Measurements from ENCODE around the gene GNG7.
A peak's percentile ranks its signal among the peaks of the same experiment; 100 is the strongest.
"Not testable (repeated sequence)": the region's sequence is repeated elsewhere in the genome, so short reads cannot be mapped to it uniquely, and the experiment has no call there.

Gene GNG7

GRCh38 chr19:2478278-2478755, 224.2 kb downstream of the GNG7 start:
- DNase-seq: no peak

GRCh38 chr19:2477732-2478191, 224.7 kb downstream of the GNG7 start:
- DNase-seq: no peak

- DNase-seq: no peak
These were observed 225.3 kb downstream of the GNG7 start for GRCh38 chr19:2477141-2477710.

- DNase-seq: no peak
These were observed 225.9 kb downstream of the GNG7 start for GRCh38 chr19:2476451-2477140.

DNA sequence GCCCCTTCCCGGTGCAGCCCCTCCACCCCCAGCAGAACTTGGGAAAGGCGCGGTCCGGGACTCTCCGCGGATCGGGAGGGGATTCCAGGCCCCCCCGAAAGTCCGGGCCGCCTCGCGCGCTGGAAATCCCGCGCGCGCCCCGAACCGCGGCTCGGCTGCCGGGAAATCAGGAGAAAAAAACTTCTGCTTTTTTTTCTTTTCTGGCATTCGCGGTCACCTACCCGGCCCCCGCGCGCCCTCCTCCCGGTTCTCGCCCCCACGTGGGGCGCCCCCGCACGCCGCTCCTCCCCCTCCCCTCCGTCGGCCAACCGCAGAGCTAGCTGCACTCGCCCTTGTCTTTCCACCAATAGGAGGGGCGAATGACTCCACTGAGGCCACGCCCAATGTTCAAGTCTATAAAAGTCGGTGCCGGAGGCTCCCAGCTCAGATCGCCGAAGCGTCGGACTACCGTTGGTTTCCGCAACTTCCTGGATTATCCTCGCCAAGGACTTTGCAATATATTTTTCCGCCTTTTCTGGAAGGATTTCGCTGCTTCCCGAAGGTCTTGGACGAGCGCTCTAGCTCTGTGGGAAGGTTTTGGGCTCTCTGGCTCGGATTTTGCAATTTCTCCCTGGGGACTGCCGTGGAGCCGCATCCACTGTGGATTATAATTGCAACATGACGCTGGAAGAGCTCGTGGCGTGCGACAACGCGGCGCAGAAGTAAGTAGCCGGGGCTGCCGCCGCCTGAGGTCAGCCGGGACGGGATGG, 226.6 kb downstream of the GNG7 start, which contains the start of gene GADD45B:
GADD45B (plus strand) TSS at position 426 of the 749 bp plus-strand sequence; CDS start at position 658, 232 bp downstream.
- peak; percentile 85 for DNase-seq

- no peak for DNase-seq
These were observed 227.3 kb downstream of the GNG7 start for GRCh38 chr19:2475018-2475701.

- peak; percentile 46 for DNase-seq
These were observed 228.1 kb downstream of the GNG7 start for GRCh38 chr19:2474232-2475017.

DNA sequence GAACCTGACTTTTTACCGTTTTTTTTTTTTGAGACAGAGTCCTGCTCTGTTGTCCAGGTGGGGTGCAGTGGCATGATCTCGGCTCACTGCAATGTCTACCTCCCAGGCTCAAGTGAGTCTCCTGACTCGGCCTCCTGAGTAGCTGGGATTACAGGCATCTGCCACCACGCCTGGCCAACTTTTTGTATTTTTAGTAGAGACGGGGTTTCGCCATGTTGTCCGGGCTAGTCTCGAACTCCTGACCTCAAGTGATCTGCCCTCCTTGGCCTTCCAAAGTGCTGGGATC, 232.6 kb downstream of the GNG7 start:
- not testable (repeated sequence) for DNase-seq

DNA sequence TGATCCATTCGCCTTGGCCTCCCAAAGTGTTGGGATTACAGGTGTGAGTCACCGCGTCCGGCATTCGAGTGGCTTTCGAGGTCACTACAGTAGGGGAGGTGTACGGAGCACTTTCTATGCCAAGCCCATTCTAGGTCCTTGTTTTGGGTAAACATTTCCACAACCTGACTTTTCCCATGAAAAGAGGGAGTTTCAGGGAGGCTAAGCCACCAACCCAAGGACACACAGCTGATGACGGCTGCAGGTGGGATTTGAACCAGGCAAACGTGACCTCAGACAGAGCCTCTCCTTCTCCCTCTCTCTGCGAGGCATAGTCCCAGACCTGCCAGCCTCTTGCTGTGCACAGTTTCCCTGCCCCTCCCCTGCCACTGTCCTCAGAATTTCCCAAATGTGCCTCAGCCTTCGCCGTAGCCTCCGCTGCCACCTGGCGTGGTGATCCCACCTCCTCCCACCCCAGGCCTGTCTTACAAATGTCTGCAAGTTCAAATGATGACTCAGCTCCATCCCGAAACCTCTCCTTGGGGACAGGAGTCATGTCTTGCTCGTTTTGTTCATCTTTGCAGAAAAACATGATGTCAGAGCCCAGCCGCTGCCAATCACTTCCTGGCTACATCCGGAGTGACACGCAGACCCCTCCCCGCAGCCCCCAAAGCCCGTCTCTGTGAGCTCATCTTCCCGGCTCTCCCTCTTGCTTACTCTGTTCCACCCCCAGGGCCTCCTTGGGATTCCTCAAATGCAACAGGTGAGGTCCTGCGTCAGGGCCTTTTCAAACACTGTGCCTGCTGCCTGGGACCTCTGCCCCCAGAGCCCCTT, 233.2 kb downstream of the GNG7 start:
- DNase-seq: no peak

- no peak for DNase-seq
These were observed 233.9 kb downstream of the GNG7 start for GRCh38 chr19:2468596-2468995.

- no peak for DNase-seq
These were observed 238.1 kb downstream of the GNG7 start for GRCh38 chr19:2464389-2464788.

DNA sequence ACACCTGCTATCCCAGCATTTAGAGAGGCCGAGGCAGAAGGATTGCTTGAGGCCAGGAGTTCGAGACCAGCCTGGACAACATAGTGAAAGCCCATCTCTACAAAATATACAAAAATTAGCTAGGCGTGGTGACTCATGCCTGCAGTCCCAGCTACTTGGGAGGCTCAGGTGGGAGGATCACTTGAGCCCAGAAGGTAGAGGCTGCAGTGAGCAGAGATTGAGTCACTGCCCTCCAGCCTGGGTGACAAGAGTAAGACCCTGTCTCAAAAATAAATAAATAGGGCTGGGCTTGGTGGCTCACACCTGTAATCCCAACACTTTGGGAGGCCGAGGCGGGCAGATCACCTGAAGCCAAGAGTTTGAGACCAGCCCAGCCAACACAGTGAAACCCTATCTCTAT, 238.8 kb downstream of the GNG7 start:
- not testable (repeated sequence) for DNase-seq

GRCh38 chr19:2462635-2463421, 239.7 kb downstream of the GNG7 start:
- DNase-seq: peak; percentile 64

DNA sequence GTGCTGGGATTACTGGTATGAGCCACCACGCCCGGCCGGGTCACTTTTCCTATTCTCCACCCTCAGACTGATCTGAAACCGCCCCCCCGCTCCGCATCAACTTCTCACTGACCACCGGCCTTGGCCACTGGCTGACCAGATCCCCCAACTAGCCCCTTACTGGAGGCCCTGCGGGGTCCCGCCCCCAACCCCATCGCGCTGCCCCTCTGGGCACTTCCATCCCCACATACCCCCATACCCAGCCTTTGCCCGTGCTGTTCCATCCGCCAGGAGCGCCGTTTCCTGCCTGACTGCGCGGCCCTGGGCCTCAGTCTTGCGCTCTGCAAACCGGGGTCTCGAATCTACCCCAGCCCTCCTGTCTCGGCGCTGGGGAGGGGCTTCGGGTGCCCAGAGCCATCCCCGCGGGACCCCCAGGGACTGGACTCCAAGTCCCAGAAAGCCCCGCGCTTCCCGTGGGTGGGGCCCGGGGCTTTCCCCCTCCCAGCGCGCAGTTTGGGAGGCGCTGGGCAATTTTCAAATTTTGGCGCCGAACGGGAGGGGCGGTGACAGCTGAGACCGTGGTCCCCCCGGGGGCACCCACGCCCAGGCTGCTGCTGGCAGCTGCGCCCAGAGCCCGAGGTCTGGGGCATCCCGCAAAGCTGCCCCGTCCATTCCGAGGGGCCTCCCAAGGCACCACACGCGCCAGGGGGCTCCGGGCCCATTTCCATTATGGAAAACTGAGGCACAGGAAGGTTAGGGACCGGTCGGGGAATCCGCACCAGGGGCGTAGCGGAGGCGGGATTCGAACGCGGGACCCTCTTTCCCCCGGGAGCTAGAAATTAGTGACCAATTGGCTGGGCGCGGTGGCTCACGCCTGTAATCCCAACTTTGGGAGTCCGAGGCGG, 240.5 kb downstream of the GNG7 start:
- DNase-seq: peak; percentile 69

Measured in NCI-H146 (cell line).